Adrenal gland (tissue), 12 donors: ENCODE results near the gene MAP2. TPM values are rescaled to one million over a fixed set of nuclear protein-coding genes. Genes with fewer than 3 reads are reported as not detected.

Experiments
- DNase-seq, 7 donors: peaks; one replicate each; pipeline ENCODE4 v3.0.0-alpha.2; 2019 to 2020
- H3K27ac ChIP-seq, 5 donors: fragments of 200-600 bp; sonication (generic) in 4 of 5; 1 replicate in 3 of 5; 2 replicates in 2 of 5; pipeline versions ENCODE4 v1.5.1 to v1.8.0; 2016 to 2020; ENCODE audit warnings: mild to moderate bottlenecking in 1 of 5
- H3K27me3 ChIP-seq: fragments of 200-600 bp; 2 replicates; pipeline ENCODE4 v1.8.0; 2021
- H3K36me3 ChIP-seq, 2 donors: fragments of 200-600 bp; replicated peaks in 1 of 2; 1 replicate in 1 of 2; 2 replicates in 1 of 2; pipeline versions ENCODE4 v1.5.1 to v1.8.0; 2018 to 2022
- H3K4me1 ChIP-seq, 2 donors: fragments of 200-600 bp; replicated peaks in 1 of 2; 1 replicate in 1 of 2; 2 replicates in 1 of 2; pipeline versions ENCODE4 v1.5.1 to v1.8.0; 2018 to 2021
- H3K4me3 ChIP-seq, 4 donors: fragments of 200-600 bp; sonication (generic) in 3 of 4; one replicate each; pipeline ENCODE4 v1.5.1; 2016 to 2018
- H3K9me3 ChIP-seq, 3 donors: fragments of 200-600 bp; sonication (generic) in 1 of 3; replicated peaks in 1 of 3; 1 replicate in 2 of 3; 2 replicates in 1 of 3; pipeline versions ENCODE4 v1.5.1 to v1.8.0; 2016 to 2021
- CTCF ChIP-seq, 6 experiments: fragments of 450-650 bp in 4 of 6; fragments of 200-600 bp in 2 of 6; sonication (generic) in 1 of 6; IDR thresholded peaks; 1 replicate in 5 of 6; 2 replicates in 1 of 6; pipeline versions ENCODE4 v1.5.1 to v1.8.0; 2016 to 2021; ENCODE audit warnings: antibody characterized with exemption in 6 of 6, mild to moderate bottlenecking in 2 of 6, moderate library complexity in 1 of 6
- POLR2A ChIP-seq, 2 donors: fragments of 450-650 bp; IDR thresholded peaks; one replicate each; pipeline ENCODE4 v1.6.1; 2017; ENCODE audit warnings: antibody characterized with exemption in 2 of 2, mild to moderate bottlenecking in 2 of 2, moderate library complexity in 1 of 2
- WGBS, 4 donors: extraction: QIAGEN DNeasy Blood & Tissue Kit in 2 of 4; methylation state at CpG; one replicate each; pipeline versions ENCODE4 v1.1.5 to v1.1.7; 2013 to 2017; 5-methylcytosine and 5-hydroxymethylcytosine counted together
- intact Hi-C, 2 donors: fragments of 100-400 bp; cut with DNase I; formaldehyde crosslinking; loops; one replicate each; pipeline versions ENCODE4 v1.14.1 to v1.15.0; 2022 to 2023
- polyA plus RNA-seq, 3 donors: library from polyadenylated mRNA; stranded (reverse); fragments of 200-250 nt in 2 of 3; fragments of 350-450 nt in 1 of 3; fragmentation: Illumina TruSeq in 1 of 3; extraction: RNeasy Lipid Tissue Mini Kit (QIAGEN cat#74804) in 1 of 3; gene quantifications; one replicate each; pipeline ENCODE4 v1.2.3, GENCODE V29; 2013 to 2014
- total RNA-seq, 9 donors: library from RNA; depleted of rRNA in 4 of 9; stranded (reverse); fragments of >200 nt in 4 of 9; fragments of 120-200 nt in 1 of 9; fragmentation: NEBNext Ultra II Directional in 1 of 9; extraction: Animal tissue kit (Norgen Biotek cat#: 25700) in 1 of 9; gene quantifications; one replicate each; pipeline versions ENCODE4 v1.1.0 to v1.2.4, GENCODE V29; 2013 to 2023
- donor health status: healthy with polysubstance abuse.
- donor health status: Bipolar disorder and iron deficiency.
- donor health status: DM: yes; HTN: yes; CAD: no.
- donor health status: DM: no; HTN: no; CAD: no.
- donor health status: DM: no; HTN: no; CAD: no.
- donor health status: DM: yes; HTN: yes; CAD: no.

The MAP2 gene
- total and polyA plus RNA-seq, 12 donors: 2.2 to 25.5 (median 6.0) TPM

- TF ChIP-seq POLR2A (IDR thresholded peaks at IDR 0.05) (no peak), CTCF (IDR thresholded peaks at IDR 0.05) (no peak)
- Histone ChIP-seq H3K9me3 (no peaks in the 10 kb centered on the region), H3K36me3 (no peaks in the 10 kb centered on the region), H3K4me3 (no peak overlapping the region), H3K27ac (no peak overlapping the region), H3K27me3 (no peaks in the 10 kb centered on the region), H3K4me1 (no peaks in the 10 kb centered on the region)
- no peak for DNase-seq
- intact Hi-C loops: no loop called here
These were observed 84.4 kb downstream of the MAP2 start for GRCh38 chr2:209508255-209508654.

GRCh38 chr2:209511637-209512036, 87.8 kb downstream of the MAP2 start:
- Histone ChIP-seq H3K9me3 (no peaks in the 10 kb centered on the region), H3K27ac (no peak overlapping the region), H3K4me1 (no peaks in the 10 kb centered on the region), H3K4me3 (no peak overlapping the region), H3K36me3 (no peaks in the 10 kb centered on the region), H3K27me3 (no peaks in the 10 kb centered on the region)
- TF ChIP-seq CTCF (IDR thresholded peaks at IDR 0.05) (no peak), POLR2A (IDR thresholded peaks at IDR 0.05) (no peak)
- no peak for DNase-seq
- intact Hi-C loops: no loop called here
- 76 to 100% (median 87%) methylated on average over 2 of the region's 2 CpGs for WGBS, 4 donors

- H3K4me3 ChIP-seq: no peak overlapping the region
- intact Hi-C loops: no loop called here
- WGBS, 4 donors: 78 to 88% (median 85%) methylated on average over 2 of the region's 2 CpGs
These were observed 89.1 kb downstream of the MAP2 start for GRCh38 chr2:209512971-209513370.

GRCh38 chr2:209517436-209517835, 93.6 kb downstream of the MAP2 start:
- 55 to 70% (median 69%) methylated on average over 5 of the region's 5 CpGs for WGBS, 4 donors
- TF ChIP-seq POLR2A (IDR thresholded peaks at IDR 0.05) (no peak), CTCF (IDR thresholded peaks at IDR 0.05) (no peak)
- Histone ChIP-seq H3K4me1 (no peaks in the 10 kb centered on the region), H3K27ac (no peak overlapping the region), H3K27me3 (no peaks in the 10 kb centered on the region), H3K36me3 (no peaks in the 10 kb centered on the region), H3K4me3 (no peak overlapping the region), H3K9me3 (no peaks in the 10 kb centered on the region)
- no peak for DNase-seq
- intact Hi-C loops: no loop called here

More at GRCh38 chr2:209512971-209513370, 89.1 kb downstream of the MAP2 start:
- no peak overlapping the region for H3K27ac ChIP-seq
- no peaks in the 10 kb centered on the region for H3K27me3 ChIP-seq
- DNase-seq: no peak
- no peaks in the 10 kb centered on the region for H3K36me3 ChIP-seq
- H3K9me3 ChIP-seq: no peaks in the 10 kb centered on the region
- H3K4me1 ChIP-seq: no peaks in the 10 kb centered on the region
- TF ChIP-seq CTCF (IDR thresholded peaks at IDR 0.05): no peak
- no peak for TF ChIP-seq POLR2A (IDR thresholded peaks at IDR 0.05)
